HG03457 (cell line): ENCODE results near the gene NDUFV2.
"Not testable (repeated sequence)": the region's sequence is repeated elsewhere in the genome, so short reads cannot be mapped to it uniquely, and the experiment has no call there.

Source experiments
- ATAC-seq: cut with Tn5 transposase; IDR thresholded peaks from one replicate; pipeline ENCODE4 v1.9.1; 2021; ENCODE audit warnings: moderate number of reproducible peaks; ENCODE audit not compliant: unreplicated experiment

NDUFV2 gene

DNA sequence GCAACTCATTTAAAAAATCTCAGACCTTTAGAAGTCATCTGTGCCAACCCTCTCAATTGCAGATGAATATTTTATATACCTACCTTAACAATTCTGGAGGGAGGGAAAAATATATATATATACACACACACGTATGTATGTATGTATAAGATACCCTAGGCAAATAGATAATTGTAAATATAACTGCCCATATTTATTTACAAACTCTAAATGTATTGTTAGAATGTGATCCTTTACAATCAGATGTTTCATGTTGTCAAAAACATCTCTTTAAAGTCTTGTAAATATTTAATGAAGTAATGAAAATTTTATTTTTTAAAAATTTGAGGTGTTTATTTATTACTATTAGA is 45.7 kb downstream of the NDUFV2 start:
- no peak for ATAC-seq

DNA sequence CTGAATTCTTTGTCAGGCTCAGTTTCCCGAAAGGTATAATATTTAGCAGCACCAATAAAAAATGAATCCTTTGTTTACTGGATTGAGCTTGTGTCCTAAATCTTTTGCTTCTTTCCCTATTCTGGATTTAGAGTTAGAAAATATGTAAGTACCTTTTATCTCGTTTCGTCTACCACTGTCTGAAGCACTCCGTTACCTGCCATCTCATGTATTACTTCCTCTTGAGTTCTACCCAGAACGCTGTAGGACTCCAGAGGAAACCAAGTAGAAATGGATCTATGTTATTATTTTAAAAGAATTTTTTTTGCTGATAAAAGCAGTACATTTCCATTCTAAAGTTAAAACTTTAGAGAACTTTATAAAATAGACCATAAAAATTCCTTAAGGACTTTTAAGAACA is 47.6 kb downstream of the NDUFV2 start:
- ATAC-seq: no peak

DNA sequence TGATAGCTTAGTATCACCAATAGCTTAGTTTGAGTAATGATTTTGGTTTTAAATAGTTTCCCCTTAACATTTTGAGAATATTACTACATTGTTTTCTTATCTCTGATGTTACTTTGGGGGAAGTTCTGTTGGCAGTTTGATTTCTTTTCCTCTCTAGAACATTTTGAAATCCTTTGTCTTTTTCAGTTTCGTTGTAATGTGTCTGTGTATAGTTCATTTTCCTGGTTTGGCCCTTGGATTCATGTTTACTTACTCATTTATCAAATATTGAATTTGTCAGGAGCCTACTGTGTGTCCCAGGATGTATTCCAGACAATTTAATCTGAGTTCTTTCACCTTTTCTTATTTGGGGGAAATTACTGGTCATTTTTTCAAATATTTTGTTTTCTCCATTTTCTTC is 50.8 kb downstream of the NDUFV2 start:
- no peak for ATAC-seq

DNA sequence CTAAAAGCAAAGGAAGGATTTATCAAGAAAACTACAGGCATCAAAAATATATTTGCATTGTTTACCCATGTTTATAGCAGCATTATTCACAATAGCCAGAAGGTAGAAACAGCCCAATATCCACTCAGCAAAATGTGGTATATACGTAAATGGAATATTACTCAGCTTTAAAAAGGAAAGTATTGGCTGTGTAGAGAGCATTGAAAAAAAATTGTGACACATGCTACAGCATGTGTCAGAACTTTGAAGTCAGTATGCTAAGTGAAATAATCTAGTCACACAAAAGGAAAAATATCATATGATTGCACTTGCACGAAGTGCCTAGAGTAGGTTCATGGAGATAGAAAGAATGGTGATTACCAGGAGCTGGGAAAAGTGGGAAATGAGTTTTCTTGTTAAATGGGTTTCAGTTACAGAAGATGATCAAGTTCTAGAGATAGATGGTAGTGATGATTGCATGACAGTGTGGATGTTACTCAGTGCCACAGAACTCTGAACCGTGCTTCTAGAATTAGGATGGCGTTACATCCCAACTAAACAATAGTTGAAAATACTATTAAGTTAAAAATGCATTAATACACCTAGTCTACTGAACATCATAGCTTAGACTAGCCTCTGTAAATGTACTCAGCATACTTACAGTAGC is 54.2 kb downstream of the NDUFV2 start:
- no peak for ATAC-seq

DNA sequence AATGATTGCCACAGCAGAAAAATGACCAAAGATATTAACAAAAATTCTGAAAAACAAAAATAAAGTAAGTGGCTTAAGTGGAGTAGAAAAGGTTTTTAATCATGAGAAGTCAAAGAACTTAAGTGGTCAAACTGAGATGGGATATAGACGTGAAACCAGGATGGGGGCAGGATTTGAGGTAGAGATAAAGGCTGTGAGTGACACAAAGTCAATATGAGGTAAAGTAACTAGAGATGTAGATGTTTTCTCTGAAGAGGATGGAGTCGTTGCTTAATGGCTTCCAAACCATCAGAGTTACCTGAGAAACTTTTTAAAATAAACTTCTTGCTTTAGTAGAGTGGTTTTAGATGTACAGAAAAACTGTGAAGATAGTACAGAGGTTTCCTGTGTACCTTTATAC is 55.3 kb downstream of the NDUFV2 start:
- ATAC-seq: no peak

DNA sequence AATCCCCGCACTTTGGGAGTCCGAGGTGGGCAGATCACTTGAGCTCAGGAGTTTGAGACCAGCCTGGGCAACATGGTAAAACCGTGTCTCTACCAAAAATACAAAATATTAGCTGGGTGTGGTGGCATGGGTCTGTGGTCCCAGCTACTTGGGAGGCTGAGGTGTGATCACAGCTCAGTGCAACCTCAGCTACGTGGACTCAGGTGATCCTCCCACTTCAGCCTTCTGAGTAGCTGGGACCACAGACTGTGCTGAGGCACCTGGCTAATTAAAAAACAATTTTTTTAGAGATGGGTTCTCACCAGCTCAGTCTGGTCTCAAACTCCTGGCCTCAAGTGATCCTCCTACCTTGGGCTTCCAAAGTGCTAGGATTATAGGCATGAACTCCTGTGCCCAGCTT is 57.5 kb downstream of the NDUFV2 start:
- ATAC-seq: no peak

DNA sequence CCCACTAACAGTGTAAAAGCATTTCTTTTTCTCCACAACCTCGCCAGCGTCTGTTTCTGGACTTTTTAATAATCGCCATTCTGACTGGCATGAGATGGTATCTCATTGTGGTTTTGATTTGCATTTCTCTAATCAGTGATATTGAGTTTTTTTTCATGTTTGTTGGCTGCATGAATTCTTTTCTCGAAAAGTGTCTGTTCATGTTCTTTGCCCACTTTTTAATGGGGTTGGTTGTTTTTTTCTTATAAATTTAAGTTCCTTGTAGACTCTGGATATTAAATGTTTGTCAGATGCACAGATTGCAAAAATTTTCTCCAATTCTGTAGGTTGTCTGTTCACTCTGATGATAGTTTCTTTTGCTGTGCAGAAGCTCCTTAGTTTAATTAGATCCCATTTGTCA is 60.2 kb downstream of the NDUFV2 start:
- ATAC-seq: not testable (repeated sequence)

DNA sequence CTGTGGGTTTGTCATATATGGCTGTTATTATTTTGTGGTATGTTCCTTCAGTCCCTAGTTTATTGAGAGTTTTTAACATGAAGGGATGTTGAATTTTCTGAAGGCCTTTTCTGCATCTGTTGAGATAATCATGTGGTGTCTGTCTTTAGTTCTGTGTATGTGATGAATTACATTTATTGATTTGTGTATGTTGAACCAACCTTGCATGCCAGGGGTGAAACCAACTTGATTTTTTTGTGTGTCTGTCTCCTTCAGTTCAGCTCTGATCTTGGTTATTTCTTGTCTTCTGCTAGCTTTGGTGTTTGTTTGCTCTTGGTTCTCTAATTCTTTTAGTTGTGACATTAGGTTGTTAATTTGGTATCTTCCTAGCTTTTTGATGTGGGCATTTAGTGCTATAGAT is 61.6 kb downstream of the NDUFV2 start:
- not testable (repeated sequence) for ATAC-seq

DNA sequence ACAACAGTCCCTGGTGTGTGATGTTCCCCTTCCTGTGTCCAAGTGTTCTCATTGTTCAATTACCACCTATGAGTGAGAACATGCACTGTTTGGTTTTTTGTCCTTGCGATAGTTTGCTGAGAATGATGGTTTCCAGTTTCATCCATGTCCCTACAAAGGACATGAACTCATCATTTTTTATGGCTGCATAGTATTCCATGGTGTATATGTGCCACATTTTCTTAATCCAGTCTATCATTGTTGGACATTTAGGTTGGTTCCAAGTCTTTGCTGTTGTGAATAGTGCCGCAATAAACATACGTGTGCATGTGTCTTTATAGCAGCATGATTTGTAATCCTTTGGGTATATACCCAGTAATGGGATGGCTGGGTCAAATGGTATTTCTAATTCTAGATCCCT is 63.4 kb downstream of the NDUFV2 start:
- not testable (repeated sequence) for ATAC-seq

DNA sequence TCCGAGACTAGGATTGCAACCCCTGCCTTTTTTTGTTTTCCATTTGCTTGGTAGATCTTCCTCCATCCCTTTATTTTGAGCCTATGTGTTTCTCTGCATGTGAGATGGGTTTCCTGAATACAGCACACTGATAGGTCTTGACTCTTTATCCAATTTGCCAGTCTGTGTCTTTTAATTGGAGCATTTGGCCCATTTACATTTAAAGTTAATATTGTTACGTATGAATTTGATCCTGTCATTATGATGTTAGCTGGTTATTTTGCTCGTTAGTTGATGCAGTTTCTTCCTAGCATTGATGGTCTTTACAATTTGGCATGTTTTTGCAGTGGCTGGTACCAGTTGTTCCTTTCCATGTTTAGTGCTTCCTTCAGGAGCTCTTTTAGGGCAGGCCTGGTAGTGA is 67.0 kb downstream of the NDUFV2 start:
- ATAC-seq: not testable (repeated sequence)

DNA sequence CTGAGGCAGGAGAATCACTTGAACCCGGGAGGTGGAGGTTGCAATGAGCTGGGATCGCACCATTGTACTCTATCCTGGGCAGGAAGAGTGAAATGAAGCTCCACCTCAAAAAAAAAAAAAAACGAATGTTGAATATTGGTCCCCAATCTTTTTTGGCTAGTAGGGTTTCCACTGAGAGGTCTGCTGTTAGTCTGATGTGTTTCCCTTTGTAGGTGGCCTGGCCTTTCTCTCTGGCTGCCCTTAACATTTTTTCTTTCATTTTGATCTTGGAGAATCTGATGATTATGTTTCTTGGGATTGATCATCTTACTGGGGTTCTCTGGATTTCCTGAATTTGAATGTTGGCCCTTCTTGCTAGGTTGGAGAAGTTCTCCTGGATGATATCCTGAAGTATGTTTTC is 69.4 kb downstream of the NDUFV2 start:
- ATAC-seq: not testable (repeated sequence)

DNA sequence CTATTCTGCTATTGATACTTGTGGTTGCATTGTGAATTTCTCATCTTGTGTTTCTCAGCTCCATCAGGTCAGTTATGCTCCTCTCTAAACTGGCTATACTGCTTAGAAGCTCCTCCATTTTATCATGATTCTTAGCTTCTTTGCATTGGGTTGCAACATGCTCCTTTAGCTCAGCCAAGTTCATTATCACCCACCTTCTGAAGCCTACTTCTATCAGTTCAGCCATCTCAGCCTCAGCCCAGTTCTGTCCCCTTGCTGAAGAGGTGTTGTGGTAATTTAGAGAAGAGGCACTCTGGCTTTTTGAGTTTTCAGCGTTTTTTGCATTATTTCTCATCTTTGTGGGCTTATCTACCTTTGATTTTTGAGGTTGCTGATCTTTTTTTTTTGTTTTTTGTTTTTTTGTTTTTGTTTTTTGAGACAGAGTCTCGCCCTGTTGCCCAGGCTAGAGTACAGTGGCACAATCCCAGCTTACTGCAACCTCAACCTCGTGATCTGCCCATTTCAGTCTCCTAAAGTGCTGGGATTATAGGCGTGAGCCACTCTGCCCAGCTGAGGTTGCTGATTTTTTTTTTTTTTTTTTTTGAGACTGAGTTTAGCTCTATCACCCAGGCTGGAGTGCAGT is 70.1 kb downstream of the NDUFV2 start:
- ATAC-seq: no peak

DNA sequence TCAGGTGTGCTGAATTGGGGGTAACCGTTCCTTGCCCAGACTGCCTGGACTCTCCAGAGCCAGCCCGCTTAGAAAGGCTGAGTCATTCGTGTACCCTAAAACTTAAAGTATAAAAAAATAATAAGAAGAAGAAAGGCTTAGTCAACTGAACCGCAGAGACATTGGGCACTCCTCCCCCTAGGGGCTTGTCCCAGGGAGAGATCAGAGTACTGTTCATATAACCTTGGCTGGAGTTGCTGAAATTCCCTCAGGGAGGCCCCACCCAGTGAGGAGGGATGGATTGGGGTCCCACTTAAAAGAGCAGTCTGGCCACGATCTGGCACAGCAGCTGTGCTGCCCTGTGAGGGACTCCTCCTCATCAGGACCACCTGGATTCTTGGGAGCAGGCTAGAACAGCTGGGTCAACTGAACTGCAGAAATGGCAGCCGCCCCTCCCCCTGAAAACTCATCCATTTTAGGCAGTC is 71.3 kb downstream of the NDUFV2 start:
- no peak for ATAC-seq

DNA sequence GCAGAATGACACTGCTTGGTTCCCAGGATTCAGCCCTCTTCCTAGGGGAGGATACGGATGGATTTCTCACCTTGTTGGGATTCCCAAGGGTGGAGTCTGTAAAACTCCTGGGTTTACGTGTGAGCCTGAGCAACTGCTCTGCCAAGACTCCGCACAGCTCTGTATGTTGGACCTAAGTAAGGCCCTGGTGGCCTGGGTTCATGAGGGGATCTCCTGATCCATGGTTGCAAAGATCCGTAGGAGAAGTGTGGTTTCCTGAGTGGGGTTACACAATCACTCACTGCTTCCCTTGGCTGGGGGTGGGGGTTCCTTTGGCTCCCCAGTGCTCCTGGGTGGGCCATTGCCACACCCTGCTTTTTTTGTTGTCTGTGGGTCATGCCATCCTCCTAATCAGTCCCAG is 71.8 kb downstream of the NDUFV2 start:
- ATAC-seq: no peak

DNA sequence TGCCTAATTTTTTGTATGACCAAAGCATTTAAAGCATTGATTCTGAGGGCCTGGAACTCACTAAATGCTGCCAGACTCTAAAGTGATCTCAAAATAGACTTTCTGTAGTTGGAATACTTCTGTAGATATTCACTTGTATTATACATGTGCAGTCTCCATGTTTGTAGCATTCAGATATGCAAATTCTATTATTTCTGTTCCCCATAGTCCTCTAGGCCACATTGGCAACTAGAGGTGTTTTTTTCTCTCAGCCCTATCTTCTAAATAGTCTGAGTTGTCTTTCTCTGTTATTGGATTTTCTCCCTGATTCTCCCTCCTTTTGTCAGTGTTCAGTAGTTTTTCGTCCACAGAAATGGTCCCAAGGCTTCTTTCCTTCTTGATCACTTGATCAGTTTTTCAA is 72.6 kb downstream of the NDUFV2 start:
- no peak for ATAC-seq

DNA sequence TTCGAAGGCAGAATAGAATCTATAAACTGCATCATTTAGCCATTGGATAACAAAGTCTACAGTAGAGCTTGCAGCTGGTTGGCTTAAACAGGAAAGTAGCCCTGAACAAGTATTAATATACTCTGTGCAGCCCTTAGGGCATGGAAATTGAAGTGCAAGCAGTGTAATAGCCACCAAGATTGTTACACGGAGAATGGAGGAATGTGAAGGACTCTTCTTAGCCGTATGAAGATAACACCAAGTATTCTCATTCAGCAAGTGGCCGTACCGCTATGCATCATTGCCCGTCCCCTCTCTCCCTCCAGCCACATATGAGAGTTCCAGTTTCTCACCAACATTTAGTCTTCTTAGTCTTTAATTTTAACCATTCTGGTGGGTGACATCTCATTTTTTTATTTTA is 74.5 kb downstream of the NDUFV2 start:
- ATAC-seq: no peak

DNA sequence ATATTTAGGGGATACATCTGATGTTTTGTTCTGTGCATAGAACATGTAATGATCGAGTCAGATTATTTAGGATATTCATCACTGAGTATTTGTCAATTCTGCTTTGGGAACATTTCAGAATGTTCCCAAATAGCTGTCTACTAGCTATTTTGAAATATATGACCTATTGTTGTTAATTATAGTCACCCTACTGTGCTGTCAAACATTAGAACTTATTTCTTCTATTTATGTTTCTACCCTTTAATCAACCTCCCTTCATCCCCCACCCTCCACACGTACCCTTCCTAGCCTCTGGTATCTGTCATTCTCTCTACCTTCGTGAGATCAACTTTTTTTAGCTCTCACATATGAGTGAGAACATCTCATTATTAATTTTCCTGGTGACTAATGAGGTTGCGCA is 75.0 kb downstream of the NDUFV2 start:
- no peak for ATAC-seq

DNA sequence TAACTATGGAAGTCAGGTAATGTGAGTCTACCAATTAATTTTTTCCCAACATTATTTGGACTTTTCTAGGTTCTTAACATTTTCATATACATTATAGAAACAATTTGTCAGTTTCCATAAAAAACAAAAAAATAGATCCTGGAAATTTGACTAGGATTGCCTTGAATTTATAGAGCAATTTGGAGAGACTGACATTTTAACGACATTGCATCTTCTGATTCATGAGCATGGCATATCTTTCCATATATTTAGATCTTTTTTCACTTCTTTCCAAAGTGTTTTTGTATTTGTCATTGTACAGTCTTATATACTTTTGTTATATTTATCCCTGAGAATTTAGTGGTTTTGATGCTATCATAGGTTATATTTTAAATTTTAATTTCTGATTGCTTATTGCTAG is 76.1 kb downstream of the NDUFV2 start:
- ATAC-seq: no peak

DNA sequence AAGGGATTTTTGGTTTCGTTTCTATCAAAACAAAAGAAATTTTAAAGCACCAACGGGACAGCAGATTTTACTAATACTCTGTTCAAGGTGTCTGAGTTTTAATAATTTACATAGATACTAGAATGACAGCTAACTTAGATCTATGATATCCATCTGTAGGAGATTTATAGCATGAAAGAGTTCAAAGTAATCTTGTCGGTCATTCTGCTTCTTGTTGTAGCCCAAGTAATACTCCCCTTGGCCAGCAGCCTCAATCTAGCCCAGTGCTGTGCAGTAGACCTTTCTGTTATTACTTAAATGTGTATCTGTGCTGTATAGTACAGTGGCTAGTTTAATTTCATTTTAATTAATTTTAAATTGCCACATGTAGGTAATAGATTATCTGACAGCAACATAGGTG is 78.8 kb downstream of the NDUFV2 start:
- no peak for ATAC-seq

DNA sequence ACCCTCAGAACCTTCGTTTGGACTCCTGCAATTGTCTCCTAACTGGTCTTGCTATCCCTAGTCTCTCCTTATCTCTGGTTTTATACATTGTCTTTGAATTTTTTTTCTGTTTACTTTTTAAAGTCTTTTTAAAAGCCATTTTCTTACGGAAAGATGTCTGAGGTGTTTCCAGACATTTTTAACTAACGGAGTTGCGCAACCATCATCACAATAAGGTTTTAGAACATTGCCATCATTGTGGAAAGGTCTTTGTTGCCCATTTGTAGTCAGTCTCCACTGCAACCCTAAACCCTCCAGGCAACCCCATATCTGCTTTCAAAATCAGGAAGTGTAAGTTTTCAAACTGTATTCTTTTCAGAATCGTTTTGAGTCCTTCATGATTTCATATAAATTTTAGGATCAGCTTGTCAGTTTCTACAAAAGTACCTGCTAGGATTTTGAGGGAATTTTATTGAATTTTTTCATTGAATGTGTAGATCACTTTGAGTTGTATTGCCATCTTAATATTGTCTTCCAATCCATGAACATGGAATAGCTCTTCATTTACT is 80.4 kb downstream of the NDUFV2 start:
- no peak for ATAC-seq
